GM12878 (cell line): Measurements from ENCODE around the gene OR1F1. TPM values are rescaled to one million over a fixed set of nuclear protein-coding genes. Genes with fewer than 3 reads are reported as not detected.

Experiments used
- ATAC-seq: fragments of 200-7000 bp; cut with Tn5 transposase; 3 replicates; pipeline ENCODE4 v1.9.1; 2020; ENCODE audit warnings: mild to moderate bottlenecking, moderate library complexity
- BruUV-seq: library from RNA; stranded (reverse); fragments of 400-500 nt; replicated peaks from 2 replicates; lab custom pipeline; 2021; lab: Mats Ljungman, UMichigan
- CTCF ChIA-PET: fragments of 300-600 bp; sonication (Branson Sonifier 250); formaldehyde crosslinking; extraction: SDS; loops from one replicate; lab custom pipeline; 2021; ENCODE audit warnings: inconsistent platforms; lab: Yijun Ruan, JAX
- POLR2A ChIA-PET: fragments of 350-600 bp; formaldehyde crosslinking; extraction: SDS; loops from one replicate; lab custom pipeline; 2021; ENCODE audit warnings: inconsistent platforms; lab: Charles Lee
- RAD21 ChIA-PET: fragments of 300-600 bp; sonication (Branson Sonifier 250); formaldehyde crosslinking; loops from one replicate; lab custom pipeline; 2023; ENCODE audit warnings: antibody characterized with exemption; ENCODE audit not compliant: unreplicated experiment; lab: Charles Lee
- SMC1A ChIA-PET: fragments of 300-600 bp; sonication (Branson Sonifier 250); formaldehyde crosslinking; loops from one replicate; lab custom pipeline; 2023; ENCODE audit not compliant: unreplicated experiment, uncharacterized antibody; lab: Charles Lee
- DNase-seq: peaks from one replicate; pipeline ENCODE4 v3.0.0-alpha.2; 2011; ENCODE audit warnings: low read depth, low spot score
- FAIRE-seq: peaks from 3 replicates; lab custom pipeline; 2011; peaks lifted over from hg19 to GRCh38; lab: Jason Lieb, UNC
- H2AFZ ChIP-seq: 2 replicates; pipeline ENCODE4 v1.6.0; 2011; ENCODE audit warnings: low read depth, low read length, control low read depth; ENCODE audit not compliant: control insufficient read depth
- H3K27ac ChIP-seq: 2 replicates; pipeline ENCODE4 v1.5.1; 2011; ENCODE audit warnings: control low read depth; ENCODE audit not compliant: control insufficient read depth, insufficient read depth
- H3K27me3 ChIP-seq, 2 experiments: replicated peaks in 1 of 2; 2 replicates each; pipeline versions ENCODE4 v1.6.0 to v1.6.1; 2011; ENCODE audit warnings: low read length in 1 of 2; ENCODE audit not compliant: control insufficient read depth in 2 of 2, insufficient read depth in 2 of 2
- H3K36me3 ChIP-seq, 2 experiments: 2 replicates each; pipeline ENCODE4 v1.5.1; 2011; ENCODE audit warnings: low read length in 1 of 2; ENCODE audit not compliant: control insufficient read depth in 2 of 2, insufficient read depth in 2 of 2
- H3K4me1 ChIP-seq: 2 replicates; pipeline ENCODE4 v1.6.1; 2011; ENCODE audit warnings: mild to moderate bottlenecking, low read length, moderate library complexity, mixed read lengths; ENCODE audit not compliant: control insufficient read depth, insufficient read depth
- H3K4me2 ChIP-seq: 2 replicates; pipeline ENCODE4 v1.6.0; 2011; ENCODE audit warnings: control low read depth; ENCODE audit not compliant: control insufficient read depth, insufficient read depth
- H3K4me3 ChIP-seq: fragments of 200-600 bp; sonication (generic); 2 replicates; pipeline ENCODE4 v1.5.1; 2016
- H3K79me2 ChIP-seq: 2 replicates; pipeline ENCODE4 v1.6.0; 2011; ENCODE audit warnings: low read length; ENCODE audit not compliant: control insufficient read depth, insufficient read depth
- H3K9ac ChIP-seq: 2 replicates; pipeline ENCODE4 v1.8.0; 2011; ENCODE audit warnings: low read length, control low read depth, mixed read lengths; ENCODE audit not compliant: control insufficient read depth, insufficient read depth
- H3K9me3 ChIP-seq: replicated peaks from 3 replicates; pipeline ENCODE4 v1.5.1; 2011; ENCODE audit warnings: mild to moderate bottlenecking, low read length; ENCODE audit not compliant: control insufficient read depth, insufficient read depth
- H4K20me1 ChIP-seq: 2 replicates; pipeline ENCODE4 v1.6.0; 2011; ENCODE audit not compliant: control insufficient read depth, insufficient read depth
- BCLAF1 ChIP-seq: fragments of 450-650 bp; IDR thresholded peaks from 2 replicates; pipeline ENCODE4 v1.6.1; 2017; ENCODE audit warnings: antibody characterized with exemption, mild to moderate bottlenecking, moderate library complexity
- CHD1 ChIP-seq: IDR thresholded peaks from 2 replicates; pipeline ENCODE4 v1.6.1; 2012; ENCODE audit warnings: low read depth, low read length, improper control_type of control experiment
- GATAD2B ChIP-seq: fragments of 450-650 bp; conservative IDR thresholded peaks from 2 replicates; pipeline ENCODE4 v1.6.1; 2017; ENCODE audit warnings: low read depth, mild to moderate bottlenecking, moderate library complexity
- HCFC1 ChIP-seq: fragments of 150-350 bp; IDR thresholded peaks from 2 replicates; pipeline ENCODE4 v1.6.1; 2014; ENCODE audit warnings: low read length
- NFYB ChIP-seq: IDR thresholded peaks from 2 replicates; pipeline ENCODE4 v1.6.1; 2011; ENCODE audit warnings: low read depth, mild to moderate bottlenecking, low read length, improper control_type of control experiment, moderate library complexity; ENCODE audit not compliant: insufficient read depth
- PAX8 ChIP-seq: fragments of 450-650 bp; IDR thresholded peaks from 2 replicates; pipeline ENCODE4 v1.6.1; 2017; ENCODE audit warnings: mild to moderate bottlenecking, moderate library complexity
- RCOR1 ChIP-seq: conservative IDR thresholded peaks from 2 replicates; pipeline ENCODE4 v1.6.1; 2012; ENCODE audit warnings: low read depth, low read length, improper control_type of control experiment
- SMC3 ChIP-seq: IDR thresholded peaks from 2 replicates; pipeline ENCODE4 v1.6.1; 2011; ENCODE audit warnings: low read length, improper control_type of control experiment, borderline replicate concordance
- SP1 ChIP-seq: IDR thresholded peaks from one replicate; pipeline ENCODE4 v1.6.1; 2011; ENCODE audit warnings: low read depth, low read length
- TCF12 ChIP-seq: IDR thresholded peaks from 2 replicates; pipeline ENCODE4 v1.6.1; 2011; ENCODE audit warnings: low read depth, mild to moderate bottlenecking, low read length
- WGBS: methylation state at CpG from one replicate; pipeline ENCODE4 v1.1.6; 2016; ENCODE audit warnings: low lambda C conversion rate; ENCODE audit not compliant: insufficient replicate concordance, insufficient coverage; ENCODE audit errors: missing lambda C conversion rate; 5-methylcytosine and 5-hydroxymethylcytosine counted together
- in situ Hi-C: fragments of 300-500 bp; cut with MboI; formaldehyde crosslinking; loops from 9 replicates; pipeline ENCODE4 v1.14.3; 2018; ENCODE audit warnings: mixed read lengths
- intact Hi-C: fragments of 100-400 bp; cut with micrococcal nuclease; formaldehyde crosslinking; loops from one replicate; pipeline ENCODE4 v1.14.2; 2022; ENCODE audit not compliant: unreplicated experiment
- polyA plus RNA-seq, 11 experiments: library from polyadenylated mRNA; depleted of rRNA in 4 of 11; unstranded in 6 of 11; stranded (reverse) in 5 of 11; fragments of >200 nt; fragmentation: Nextera tagmentation in 4 of 11; fragmentation: Illumina TruSeq in 1 of 11; extraction: Ambion mirVana in 4 of 11; extraction: Trizol in 1 of 11; gene quantifications; 1 replicate in 1 of 11; 2 replicates in 10 of 11; pipeline versions ENCODE4 v1.2.1 to v1.2.3, GENCODE V29; 2011 to 2016; ENCODE audit warnings: inconsistent platforms in 2 of 11, missing spikeins in 2 of 11, low read depth in 1 of 11
- total RNA-seq, 4 experiments: library from RNA; depleted of rRNA in 3 of 4; stranded (reverse); fragments of >200 nt in 3 of 4; fragmentation: Illumina TruSeq in 1 of 4; extraction: Trizol in 1 of 4; gene quantifications; 2 replicates each; pipeline versions ENCODE4 v1.2.1 to v1.2.3, GENCODE V29; 2013 to 2021

The OR1F1 gene
- total and polyA plus RNA-seq, 10 of the 15 experiments (the other 5 are each of a cell fraction or from before 2014, with no cell fraction given): 0.10 to 0.14 (median 0.12) TPM; not detected in 7

GRCh38 chr16:3144321-3144983 is 43.6 kb upstream of the OR1F1 start:
- ChIA-PET POLR2A (no interaction called here), SMC1A (no interaction called here), RAD21 (interaction anchor here (2.5 kb wide), 1 partner anchor 9 kb away, joined by 6 read pairs; the partner anchor contains the start of gene ZNF213), CTCF (interaction anchor here (1.1 kb wide), 1 partner anchor 24 kb away, joined by 3 read pairs; no protein-coding TSS in a partner anchor)
- Histone ChIP-seq H2AFZ (no peak overlapping the region), H3K4me3 (no peak overlapping the region), H3K9ac (no peak overlapping the region), H3K9me3 (no peaks in the 10 kb centered on the region), H3K4me2 (no peak overlapping the region), H3K4me1 (no peaks in the 10 kb centered on the region; the same call in 1 of the 2 replicates), H3K27ac (no peak overlapping the region), H3K79me2 (no peaks in the 10 kb centered on the region), H4K20me1 (no peaks in the 10 kb centered on the region), H3K36me3 (no peaks in the 10 kb centered on the region; a peak in 2 of 4 replicates), H3K27me3 (no peaks in the 10 kb centered on the region)
- no peak for ATAC-seq
- in situ Hi-C loops (no loop called here), intact Hi-C loops (no loop called here)
- no peak for DNase-seq
- TF ChIP-seq SMC3 (no peak), BCLAF1 (no peak), NFYB (no peak), TCF12 (no peak), GATAD2B (no peak), CHD1 (no peak), PAX8 (no peak), HCFC1 (no peak), RCOR1 (no peak), SP1 (no peak)
- no peak for FAIRE-seq
- 26% methylated on average over 16 of the region's 18 CpGs for WGBS
- BruUV-seq: no TSS peak
